ENCODE measurements around the gene KIR3DL1.
"Not testable (repeated sequence)": the region's sequence is repeated elsewhere in the genome, so short reads cannot be mapped to it uniquely, and the experiment has no call there.

KIR3DL1 gene

DNA sequence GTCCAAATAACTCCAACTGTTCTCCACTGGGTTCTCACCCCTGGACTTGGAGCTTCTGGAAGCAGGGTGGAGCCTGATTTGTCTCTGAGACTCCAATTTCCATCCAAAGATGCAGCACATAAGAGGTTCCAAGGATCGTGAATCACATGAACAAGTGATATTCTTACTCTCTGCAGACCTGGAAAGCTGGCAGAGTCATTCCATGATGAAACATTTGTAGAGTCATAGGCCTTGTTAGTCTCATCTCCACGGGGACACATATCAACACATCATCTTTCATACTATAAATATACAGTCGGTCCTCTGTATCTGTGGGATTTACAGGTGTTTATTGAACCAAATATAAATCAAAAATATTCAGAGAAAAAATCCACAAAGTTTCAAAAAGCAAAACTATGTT is 1.7 kb upstream of the KIR3DL1 start:
- DNase-seq (ENCODE audit: low read depth) = not testable (repeated sequence)

GRCh38 chr19:54817670-54818536 is 1.6 kb downstream of the KIR3DL1 start:
- DNase-seq (ENCODE audit: low read depth) = no peak

DNA sequence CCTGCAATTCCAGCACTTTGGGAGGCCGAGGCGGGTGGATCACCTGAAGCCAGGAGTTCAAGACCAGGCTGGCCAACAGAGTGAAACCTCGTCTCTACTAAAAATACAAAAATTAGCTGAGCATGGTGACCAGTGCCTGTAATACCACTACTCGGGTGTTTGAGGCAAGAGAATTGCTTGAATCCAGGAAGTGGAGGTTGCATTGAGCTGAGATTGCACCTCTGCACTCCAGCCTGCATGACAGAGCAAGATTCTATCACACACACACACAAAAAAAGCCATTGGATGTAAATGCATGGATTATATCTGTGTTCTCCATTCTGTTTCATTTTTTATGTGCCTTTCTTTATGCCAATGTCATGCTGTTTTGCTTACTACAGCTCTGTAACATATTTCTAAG is 8.1 kb downstream of the KIR3DL1 start:
- DNase-seq (ENCODE audit: low read depth) = not testable (repeated sequence)

DNA sequence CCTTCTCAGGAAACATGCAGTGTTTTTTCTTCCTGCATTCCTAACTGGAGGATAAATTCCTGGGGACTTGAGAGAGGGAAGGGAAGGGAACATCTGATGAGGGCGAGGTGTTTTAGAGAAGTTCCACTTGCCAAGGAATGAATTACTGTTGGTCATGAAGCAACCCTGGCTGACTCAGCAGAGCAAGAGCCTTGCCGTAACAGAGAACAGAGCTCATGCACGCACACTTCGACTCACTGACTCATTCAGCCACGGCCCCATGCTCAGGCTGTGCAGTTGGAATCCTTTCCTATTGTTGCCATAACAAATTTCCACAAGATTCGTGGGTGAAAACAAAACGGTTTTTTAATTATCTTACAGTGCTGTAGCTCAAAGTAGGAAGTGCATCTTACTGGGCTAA is 9.1 kb downstream of the KIR3DL1 start:
- not testable (repeated sequence) for DNase-seq (ENCODE audit: low read depth)

GRCh38 chr19:54828064-54828463 is 11.8 kb downstream of the KIR3DL1 start:
- DNase-seq (ENCODE audit: low read depth) = not testable (repeated sequence)

GRCh38 chr19:54832496-54832895 is 16.2 kb downstream of the KIR3DL1 start, which contains the start of gene KIR2DS4:
TSS of gene KIR2DS4 (plus strand) at chr19:54832676.
- DNase-seq (ENCODE audit: low read depth) = not testable (repeated sequence)

DNA sequence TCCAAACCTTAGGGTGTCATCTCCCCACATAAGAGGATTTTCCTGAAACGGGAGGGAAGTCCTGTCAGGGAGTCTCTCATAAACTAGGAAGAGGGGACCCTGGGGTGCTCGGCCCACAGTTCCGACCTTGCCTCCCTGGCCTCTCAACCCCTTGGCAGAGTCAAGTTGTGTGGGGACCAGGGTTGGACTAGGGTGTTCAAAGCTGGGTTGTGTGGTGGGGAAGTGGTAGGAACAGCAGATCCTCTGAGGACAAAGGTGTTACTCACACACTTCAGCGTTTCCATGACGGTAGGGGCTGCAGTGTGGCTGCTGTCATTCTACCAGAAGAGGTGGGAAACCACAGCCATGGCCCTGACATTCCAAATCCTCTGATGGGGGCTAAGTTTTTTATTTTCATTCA is 18.9 kb downstream of the KIR3DL1 start:
- DNase-seq (ENCODE audit: low read depth) = not testable (repeated sequence)

DNA sequence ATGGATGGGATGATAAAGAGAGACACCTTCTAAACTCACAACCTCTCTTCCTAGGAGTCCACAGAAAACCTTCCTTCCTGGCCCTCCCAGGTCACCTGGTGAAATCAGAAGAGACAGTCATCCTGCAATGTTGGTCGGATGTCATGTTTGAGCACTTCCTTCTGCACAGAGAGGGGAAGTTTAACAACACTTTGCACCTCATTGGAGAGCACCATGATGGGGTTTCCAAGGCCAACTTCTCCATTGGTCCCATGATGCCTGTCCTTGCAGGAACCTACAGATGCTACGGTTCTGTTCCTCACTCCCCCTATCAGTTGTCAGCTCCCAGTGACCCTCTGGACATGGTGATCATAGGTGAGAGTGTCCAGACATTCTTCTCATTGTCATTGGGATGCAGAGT is 21.3 kb downstream of the KIR3DL1 start:
- DNase-seq (ENCODE audit: low read depth) = not testable (repeated sequence)

DNA sequence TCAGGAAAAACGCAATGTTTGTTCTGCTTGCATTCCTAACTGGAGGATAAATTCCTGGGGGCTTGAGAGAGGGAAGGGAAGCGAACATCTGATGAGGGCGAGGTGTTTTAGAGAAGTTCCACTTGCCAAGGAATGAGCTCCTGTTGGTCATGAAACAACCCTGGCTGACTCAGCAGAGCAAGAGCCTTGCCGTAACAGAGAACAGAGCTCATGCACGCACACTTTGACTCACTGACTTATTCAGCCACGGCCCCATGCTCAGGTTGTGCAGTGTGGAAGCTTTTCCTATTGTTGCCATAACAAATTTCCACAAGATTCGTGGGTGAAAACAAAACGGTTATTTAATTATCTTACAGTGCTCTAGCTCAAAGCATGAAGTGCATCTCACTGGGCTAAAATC is 26.9 kb downstream of the KIR3DL1 start:
- not testable (repeated sequence) for DNase-seq (ENCODE audit: low read depth)

- not testable (repeated sequence) for DNase-seq (ENCODE audit: low read depth)
Observed at GRCh38 chr19:54850061-54850640, 33.9 kb downstream of the KIR3DL1 start, which contains the start of gene KIR3DL2. TSS of gene KIR3DL2 (plus strand) at chr19:54850443. CDS start at chr19:54850476, 33 bp downstream.

DNA sequence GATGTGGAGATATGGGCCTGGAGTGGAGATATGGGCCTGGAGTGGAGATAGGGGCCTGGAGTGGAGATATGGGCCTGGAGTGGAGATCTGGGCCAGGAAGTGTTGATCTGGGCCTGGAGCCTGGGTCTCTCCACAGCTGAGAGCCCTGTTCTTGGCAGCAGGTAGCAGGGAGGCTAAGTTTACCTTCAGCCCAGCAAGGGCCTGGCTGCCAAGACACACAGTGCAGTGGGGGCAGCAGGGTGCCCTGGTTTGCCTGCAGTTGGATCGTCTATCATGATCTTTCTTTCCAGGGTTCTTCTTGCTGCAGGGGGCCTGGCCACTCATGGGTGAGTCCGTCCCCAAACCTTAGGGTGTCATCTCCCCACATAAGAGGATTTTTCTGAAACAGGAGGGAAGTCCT is 34.7 kb downstream of the KIR3DL1 start:
- DNase-seq (ENCODE audit: low read depth) = no peak

- no peak for DNase-seq (ENCODE audit: low read depth)
Observed at GRCh38 chr19:54851353-54851752, 35.1 kb downstream of the KIR3DL1 start.

- not testable (repeated sequence) for DNase-seq (ENCODE audit: low read depth)
Observed at GRCh38 chr19:54855241-54855640, 39.0 kb downstream of the KIR3DL1 start.

DNA sequence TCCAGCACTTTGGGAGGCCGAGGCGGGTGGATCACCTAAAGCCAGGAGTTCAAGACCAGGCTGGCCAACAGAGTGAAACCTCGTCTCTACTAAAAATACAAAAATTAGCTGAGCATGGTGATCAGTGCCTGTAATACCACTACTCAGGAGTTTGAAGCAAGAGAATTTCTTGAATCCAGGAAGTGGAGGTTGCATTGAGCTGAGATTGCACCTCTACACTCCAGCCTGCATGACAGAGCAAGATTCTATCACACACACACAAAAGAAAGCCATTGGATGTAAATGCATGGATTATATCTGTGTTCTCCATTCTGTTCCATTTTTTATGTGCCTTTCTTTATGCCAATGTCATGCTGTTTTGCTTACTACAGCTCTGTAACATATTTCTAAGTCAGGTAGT is 42.2 kb downstream of the KIR3DL1 start:
- DNase-seq (ENCODE audit: low read depth) = not testable (repeated sequence)

DNA sequence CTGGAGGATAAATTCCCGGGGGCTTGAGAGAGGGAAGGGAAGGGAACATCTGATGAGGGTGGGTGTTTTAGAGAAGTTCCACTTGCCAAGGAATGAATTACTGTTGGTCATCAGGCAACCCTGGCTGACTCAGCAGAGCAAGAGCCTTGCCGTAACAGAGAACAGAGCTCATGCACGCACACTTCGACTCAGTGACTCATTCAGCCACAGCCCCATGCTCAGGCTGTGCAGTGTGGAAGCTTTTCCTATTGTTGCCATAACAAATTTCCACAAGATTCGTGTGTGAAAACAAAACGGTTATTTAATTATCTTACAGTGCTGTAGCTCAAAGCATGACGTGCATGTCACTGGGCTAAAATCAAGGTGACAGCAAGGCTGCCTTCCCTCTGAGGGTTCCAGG is 43.2 kb downstream of the KIR3DL1 start:
- DNase-seq (ENCODE audit: low read depth) = not testable (repeated sequence)

GRCh38 chr19:54863459-54863858 is 47.2 kb downstream of the KIR3DL1 start:
- not testable (repeated sequence) for DNase-seq (ENCODE audit: low read depth)

DNA sequence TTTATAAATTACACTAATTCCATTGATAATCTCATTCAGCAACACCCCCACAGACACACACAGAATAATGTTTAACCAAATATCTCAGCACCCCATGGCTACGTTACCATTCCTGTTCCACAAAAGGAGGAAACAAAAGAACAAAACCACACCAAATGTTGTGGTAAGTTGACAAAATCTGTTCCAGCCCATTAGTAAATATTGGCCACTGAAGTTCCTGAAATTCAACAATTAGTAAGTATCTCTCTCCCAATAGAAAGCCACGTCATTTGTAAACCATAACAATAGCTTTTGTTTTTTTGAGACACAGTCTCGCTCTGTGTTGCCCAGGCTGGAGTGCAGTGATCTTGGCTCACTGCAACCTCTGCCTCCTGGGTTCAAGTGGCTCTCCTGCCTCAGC is 55.4 kb downstream of the KIR3DL1 start:
- no peak for DNase-seq (ENCODE audit: low read depth)

DNA sequence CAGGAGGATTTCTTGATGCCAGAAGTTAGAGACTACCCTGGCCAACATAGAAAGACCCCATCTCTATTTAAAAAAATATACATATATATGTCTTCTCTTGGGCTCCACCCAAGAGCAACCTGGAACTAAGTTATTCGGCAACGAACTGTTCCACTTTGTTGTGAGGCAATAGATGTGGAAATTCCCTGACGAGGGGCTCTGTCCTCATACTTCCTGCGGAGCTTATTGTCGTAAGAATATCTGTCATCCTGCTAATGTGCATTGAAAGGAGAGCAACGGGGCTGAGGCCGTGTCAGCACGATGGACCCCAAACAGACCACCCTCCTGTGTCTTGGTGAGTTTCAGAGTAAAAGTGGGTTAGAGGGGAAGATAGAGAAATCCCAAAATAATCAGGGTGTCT is 57.7 kb downstream of the KIR3DL1 start, which contains the start of gene FCAR:
TSS of gene FCAR (plus strand) at position 246 of the 400 bp plus-strand sequence. CDS start at position 301, 55 bp downstream.
- DNase-seq (ENCODE audit: low read depth) = no peak

DNA sequence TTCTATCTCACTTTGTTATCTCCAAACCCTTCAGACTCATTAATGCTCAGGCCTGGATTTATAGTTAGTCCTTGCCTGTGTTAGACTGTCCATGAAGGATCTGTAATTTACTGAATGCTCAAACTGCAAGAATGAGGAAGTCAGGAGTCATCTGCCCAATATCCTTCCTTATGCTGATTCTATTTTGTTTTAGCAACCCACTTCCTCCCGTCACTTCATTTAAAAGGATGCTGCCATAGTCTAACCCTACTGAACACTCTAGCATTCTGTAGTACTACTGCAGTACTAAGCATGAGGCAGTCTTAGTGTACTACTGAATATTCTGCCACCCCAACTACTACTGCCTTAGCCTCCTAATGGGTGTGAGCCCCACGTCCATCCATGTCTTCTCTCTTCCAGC is 59.2 kb downstream of the KIR3DL1 start:
- DNase-seq (ENCODE audit: low read depth) = no peak

DNA sequence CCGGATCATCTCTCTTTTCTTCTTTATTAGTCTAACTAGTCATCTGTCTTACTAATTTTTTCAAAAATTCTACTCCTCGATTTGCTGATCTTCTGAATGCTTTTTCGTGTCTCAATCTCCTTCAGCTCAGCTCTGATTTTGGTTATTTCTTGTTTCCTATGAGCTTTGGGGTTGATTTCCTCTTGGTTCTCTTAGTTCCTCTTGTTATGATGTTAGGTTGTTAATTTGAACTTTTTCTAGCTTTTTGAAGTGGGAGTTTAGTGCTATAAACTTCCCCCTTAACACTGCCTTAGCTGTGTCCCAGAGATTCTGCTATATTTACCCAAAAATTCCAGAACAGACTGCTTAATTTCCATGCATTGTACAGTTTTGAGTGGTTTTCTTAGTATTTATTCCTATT is 61.2 kb downstream of the KIR3DL1 start:
- no peak for DNase-seq (ENCODE audit: low read depth)
